Psoas muscle (tissue), 8 donors: ENCODE results near the gene PPP2R1B. TPM values are rescaled to one million over a fixed set of nuclear protein-coding genes. Genes with fewer than 3 reads are reported as not detected.

Experiments used
- ATAC-seq, 4 donors: fragments of 200-7000 bp; cut with Tn5 transposase; one replicate each; pipeline ENCODE4 v1.9.1; 2020; ENCODE audit warnings: moderate library complexity in 3 of 4, mild to moderate bottlenecking in 2 of 4
- DNase-seq, 2 donors: peaks; one replicate each; pipeline ENCODE4 v3.0.0-alpha.2; 2020
- H3K27ac ChIP-seq: fragments of 200-600 bp; one replicate; pipeline ENCODE4 v1.8.0; 2022
- H3K27me3 ChIP-seq, 3 donors: fragments of 200-600 bp in 1 of 3; one replicate each; pipeline versions ENCODE4 v1.6.1 to v1.8.0; 2013 to 2022; ENCODE audit warnings: low read length in 2 of 3, mild to moderate bottlenecking in 2 of 3, moderate library complexity in 1 of 3; ENCODE audit not compliant: insufficient read depth in 3 of 3
- H3K36me3 ChIP-seq, 2 donors: fragments of 200-600 bp in 1 of 2; one replicate each; pipeline versions ENCODE4 v1.6.1 to v1.8.0; 2013 to 2022; ENCODE audit warnings: low read depth in 1 of 2, mild to moderate bottlenecking in 1 of 2, moderate library complexity in 1 of 2; ENCODE audit not compliant: insufficient read depth in 1 of 2
- H3K4me1 ChIP-seq: fragments of 200-600 bp; one replicate; pipeline ENCODE4 v1.8.0; 2022
- H3K4me3 ChIP-seq: fragments of 200-600 bp; one replicate; pipeline ENCODE4 v1.8.0; 2022; ENCODE audit warnings: mild to moderate bottlenecking
- H3K9me3 ChIP-seq: fragments of 200-600 bp; one replicate; pipeline ENCODE4 v1.8.0; 2022
- WGBS, 3 donors: extraction: QIAGEN DNeasy Blood & Tissue Kit; methylation state at CpG; one replicate each; pipeline versions ENCODE4 v1.1.6 to v1.1.7; 2013; 5-methylcytosine and 5-hydroxymethylcytosine counted together
- intact Hi-C, 2 donors: fragments of 100-400 bp; cut with DNase I; formaldehyde crosslinking; loops; one replicate each; pipeline versions ENCODE4 v1.11.0 to v1.14.2; 2022
- polyA plus RNA-seq, 3 donors: library from polyadenylated mRNA; stranded (reverse); fragments of 200-250 nt; gene quantifications; one replicate each; pipeline ENCODE4 v1.2.3, GENCODE V29; 2013
- total RNA-seq, 4 donors: library from RNA; stranded (reverse); fragmentation: NEBNext Ultra II Directional in 2 of 4; extraction: Animal tissue kit (Norgen Biotek cat#: 25700) in 2 of 4; gene quantifications; one replicate each; pipeline versions ENCODE4 v1.2.1 to v1.2.4, GENCODE V29; 2021 to 2023
- TF ChIP-seq, protein P1 (sequence below): fragments of 200-600 bp; IDR thresholded peaks from one replicate; pipeline ENCODE4 v1.8.0; 2022; ENCODE audit warnings: antibody characterized with exemption
- donor health status: healthy with polysubstance abuse.
- donor health status: DM: no; HTN: no; CAD: no; lungs with moderate emphysema.
- donor health status: Bipolar disorder and iron deficiency.
- donor health status: healthy.
- donor health status: DM: yes; HTN: yes; CAD: no.
- donor health status: DM: no; HTN: no; CAD: no.
- donor health status: DM: no; HTN: no; CAD: no.
- donor health status: DM: yes; HTN: yes; CAD: no.

Gene PPP2R1B
- total and polyA plus RNA-seq, 7 donors = 6.6 to 18.8 (median 10.7) TPM

DNA sequence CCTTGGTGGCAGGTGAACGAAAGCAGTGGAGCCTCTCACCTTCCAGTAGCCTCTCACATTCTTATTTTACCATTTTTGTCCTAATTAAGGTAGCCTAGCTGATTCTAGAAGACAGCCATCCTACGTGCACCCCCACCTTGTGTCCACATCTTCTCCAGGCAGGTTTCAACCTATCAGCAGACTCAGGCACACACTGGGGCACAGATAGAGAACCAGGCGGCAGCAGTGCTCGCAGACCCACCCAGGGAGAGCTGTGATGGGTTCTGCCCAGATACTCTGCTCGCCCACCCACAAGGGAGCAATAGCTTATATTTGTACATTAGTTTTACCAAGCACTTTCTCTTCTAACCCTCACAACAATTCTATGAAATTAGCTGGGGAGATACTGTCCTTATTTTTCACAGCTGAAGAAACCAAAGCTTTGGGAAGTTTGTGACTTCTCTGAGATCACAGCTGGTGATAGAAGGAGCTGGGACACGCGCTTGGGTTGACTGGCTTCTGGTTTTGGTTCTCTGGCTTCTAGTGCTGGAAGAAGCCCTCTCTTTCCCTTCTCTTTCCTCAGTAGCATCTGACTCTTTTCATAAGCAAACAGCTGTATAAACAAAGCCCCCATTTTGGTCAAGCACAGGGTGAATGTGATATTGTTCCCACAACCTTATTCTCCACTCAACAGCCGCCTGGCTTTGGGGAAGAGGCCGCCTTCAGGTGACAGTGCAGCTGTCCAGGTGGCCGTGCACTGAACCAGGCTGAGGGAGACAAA lies 36.9 kb downstream of the PPP2R1B start:
- no peaks in the 10 kb centered on the region for H3K9me3 ChIP-seq
- intact Hi-C loops = no loop called here
- TF ChIP-seq, protein P1, sequence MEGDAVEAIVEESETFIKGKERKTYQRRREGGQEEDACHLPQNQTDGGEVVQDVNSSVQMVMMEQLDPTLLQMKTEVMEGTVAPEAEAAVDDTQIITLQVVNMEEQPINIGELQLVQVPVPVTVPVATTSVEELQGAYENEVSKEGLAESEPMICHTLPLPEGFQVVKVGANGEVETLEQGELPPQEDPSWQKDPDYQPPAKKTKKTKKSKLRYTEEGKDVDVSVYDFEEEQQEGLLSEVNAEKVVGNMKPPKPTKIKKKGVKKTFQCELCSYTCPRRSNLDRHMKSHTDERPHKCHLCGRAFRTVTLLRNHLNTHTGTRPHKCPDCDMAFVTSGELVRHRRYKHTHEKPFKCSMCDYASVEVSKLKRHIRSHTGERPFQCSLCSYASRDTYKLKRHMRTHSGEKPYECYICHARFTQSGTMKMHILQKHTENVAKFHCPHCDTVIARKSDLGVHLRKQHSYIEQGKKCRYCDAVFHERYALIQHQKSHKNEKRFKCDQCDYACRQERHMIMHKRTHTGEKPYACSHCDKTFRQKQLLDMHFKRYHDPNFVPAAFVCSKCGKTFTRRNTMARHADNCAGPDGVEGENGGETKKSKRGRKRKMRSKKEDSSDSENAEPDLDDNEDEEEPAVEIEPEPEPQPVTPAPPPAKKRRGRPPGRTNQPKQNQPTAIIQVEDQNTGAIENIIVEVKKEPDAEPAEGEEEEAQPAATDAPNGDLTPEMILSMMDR = no peak
- peak in 1 of 2 donors; percentile 27 for DNase-seq
- no peak for ATAC-seq
- H3K27me3 ChIP-seq = no peaks in the 10 kb centered on the region
- peaks cover 3 to 37% of the 10 kb centered on the region in 2 donors for H3K36me3 ChIP-seq
- peak overlapping the region; percentile 91 for H3K27ac ChIP-seq
- peaks cover 58% of the 10 kb centered on the region for H3K4me1 ChIP-seq
- no peak overlapping the region for H3K4me3 ChIP-seq
- WGBS, 3 donors = 80 to 88% (median 83%) methylated on average over 10 of the region's 10 CpGs

DNA sequence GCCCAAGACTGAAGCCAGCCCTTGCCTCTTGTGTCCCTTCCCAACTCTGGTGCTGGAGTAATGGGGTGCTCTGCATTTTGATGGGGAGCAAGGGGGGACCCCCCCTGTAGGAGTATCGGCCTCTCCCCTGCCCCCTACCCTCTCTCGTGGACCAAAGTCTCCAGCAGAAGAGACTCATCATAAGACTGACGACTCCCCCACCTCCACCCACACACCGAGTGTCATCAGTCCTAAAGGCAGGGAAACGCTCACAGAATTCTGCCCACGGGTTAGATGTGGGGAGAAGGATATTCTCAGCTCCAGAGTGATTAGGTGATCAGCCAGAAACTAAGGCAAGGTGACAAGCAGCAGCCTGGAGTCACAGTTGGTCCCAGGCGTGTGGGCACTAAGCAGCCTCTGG lies 38.8 kb downstream of the PPP2R1B start:
- WGBS, 3 donors = 82 to 87% (median 83%) methylated on average over 7 of the region's 7 CpGs
- H3K4me3 ChIP-seq = no peak overlapping the region
- peaks cover 41% of the 10 kb centered on the region for H3K4me1 ChIP-seq
- intact Hi-C loops = no loop called here
- TF ChIP-seq, protein P1 = no peak
- H3K27me3 ChIP-seq = no peaks in the 10 kb centered on the region
- H3K36me3 ChIP-seq = peaks cover 5 to 55% of the 10 kb centered on the region in 2 donors
- DNase-seq = peak in 1 of 2 donors; percentile 36
- ATAC-seq = no peak
- peak overlapping the region; percentile 2 for H3K27ac ChIP-seq
- H3K9me3 ChIP-seq = no peaks in the 10 kb centered on the region

DNA sequence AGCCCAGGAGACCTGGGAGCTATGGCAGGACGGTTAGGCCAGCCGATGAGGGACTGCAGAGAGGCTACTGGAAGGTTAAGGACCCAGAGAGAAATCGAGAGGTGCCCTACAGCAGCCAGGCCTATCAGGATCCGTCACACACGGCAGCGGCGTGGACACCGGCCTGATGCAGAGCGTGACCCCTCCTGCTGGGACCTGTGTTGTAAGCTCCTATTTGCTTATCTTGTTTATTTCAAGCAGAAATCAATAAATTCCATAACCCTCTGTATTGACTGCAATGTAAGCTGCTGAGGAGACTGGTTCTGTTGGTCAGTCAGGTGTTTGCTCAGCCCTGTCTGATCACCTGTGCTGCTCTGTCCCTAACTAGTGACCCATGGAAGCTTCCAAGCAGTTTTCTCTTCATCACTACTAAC lies 39.9 kb downstream of the PPP2R1B start:
- H3K36me3 ChIP-seq = peaks cover 5 to 66% of the 10 kb centered on the region in 2 donors

DNA sequence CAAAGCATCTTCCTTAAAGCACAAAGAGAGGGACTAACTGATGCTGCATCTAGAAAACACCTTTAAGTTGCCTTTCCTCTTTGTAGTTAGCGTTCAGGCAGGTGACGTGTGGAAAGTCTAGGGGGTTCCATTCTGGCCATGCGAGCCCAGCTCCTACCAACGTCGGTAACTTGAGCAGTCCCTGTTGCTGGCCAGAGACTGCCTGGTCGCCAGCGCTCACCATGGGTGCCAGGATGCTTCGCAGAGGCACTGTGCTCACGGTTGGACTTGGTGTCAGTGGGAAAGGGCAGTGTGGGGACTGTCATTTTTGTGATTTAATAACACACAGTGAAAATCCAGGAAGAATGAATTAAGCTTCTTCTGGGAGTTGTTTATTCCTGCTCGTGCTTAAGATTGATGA lies 40.6 kb downstream of the PPP2R1B start:
- intact Hi-C loops = no loop called here
- TF ChIP-seq, protein P1 = no peak
- peak; percentile 74 to 90 (median 83) for ATAC-seq
- Histone ChIP-seq H3K27ac (peak overlapping the region; percentile 65), H3K36me3 (peaks cover 5 to 73% of the 10 kb centered on the region in 2 donors), H3K27me3 (no peaks in the 10 kb centered on the region), H3K4me1 (peaks cover 23% of the 10 kb centered on the region), H3K4me3 (no peak overlapping the region), H3K9me3 (no peaks in the 10 kb centered on the region)
- WGBS, 3 donors = 26 to 57% (median 39%) methylated on average over 10 of the region's 10 CpGs
- DNase-seq = peak; percentile 47 to 82

More for the DNA sequence above, 39.9 kb downstream of the PPP2R1B start:
- TF ChIP-seq, protein P1 = no peak
- intact Hi-C loops = no loop called here
- ATAC-seq (no peak), DNase-seq (peak in 1 of 2 donors; percentile 38)
- 82 to 95% (median 87%) methylated on average over 9 of the region's 9 CpGs for WGBS, 3 donors
- no peaks in the 10 kb centered on the region for H3K9me3 ChIP-seq
- peaks cover 30% of the 10 kb centered on the region for H3K4me1 ChIP-seq
- H3K27me3 ChIP-seq = no peaks in the 10 kb centered on the region
- H3K4me3 ChIP-seq = no peak overlapping the region
- peak overlapping the region; percentile 65 for H3K27ac ChIP-seq
